Right lobe of liver (tissue), 4 donors: ENCODE data around the gene GALNT2.

Source experiments
- CTCF ChIP-seq, 4 donors: fragments of 200-600 bp in 3 of 4; fragments of 450-650 bp in 1 of 4; IDR thresholded peaks; one replicate each; pipeline versions ENCODE4 v1.5.1 to v1.8.0; 2016 to 2022; ENCODE audit warnings: antibody characterized with exemption in 4 of 4, mild to moderate bottlenecking in 2 of 4
- POLR2A ChIP-seq: fragments of 450-650 bp; IDR thresholded peaks from one replicate; pipeline ENCODE4 v1.6.1; 2017; ENCODE audit warnings: antibody characterized with exemption, mild to moderate bottlenecking
- donor health status: DM: no; HTN: no; CAD: no.
- donor health status: DM: no; HTN: no; CAD: no.
- donor health status: DM: no; HTN: yes; CAD: no.

- TF ChIP-seq CTCF (IDR thresholded peaks at IDR 0.05) (no peak), POLR2A (no peak)
Observed at GRCh38 chr1:230280906-230281413, 213.9 kb downstream of the GALNT2 start.
